B cell (primary cell): ENCODE measurements around the gene ELAVL3. TPM values are rescaled to one million over a fixed set of nuclear protein-coding genes. Genes with fewer than 3 reads are reported as not detected.

Source experiments
- ATAC-seq: fragments of 200-7000 bp; cut with Tn5 transposase; one replicate; pipeline ENCODE4 v1.10.0; 2021; ENCODE audit warnings: low read depth, mild to moderate bottlenecking, moderate number of reproducible peaks, moderate library complexity
- CTCF ChIA-PET: fragments of 350-600 bp; sonication (Branson Sonifier 250); formaldehyde crosslinking; loops from one replicate; lab custom pipeline; 2021; ENCODE audit warnings: antibody characterized with exemption, inconsistent platforms; lab: Charles Lee
- POLR2A ChIA-PET: fragments of 350-600 bp; sonication (Branson Sonifier 250); formaldehyde crosslinking; loops from one replicate; lab custom pipeline; 2021; ENCODE audit warnings: antibody characterized with exemption; lab: Charles Lee
- DNase-seq: peaks from one replicate; pipeline ENCODE4 v3.0.0; 2013
- H2AFZ ChIP-seq: 2 replicates; pipeline ENCODE4 v1.6.1; 2012; ENCODE audit warnings: mild to moderate bottlenecking, low read depth, low read length; ENCODE audit not compliant: insufficient read depth, poor library complexity, severe bottlenecking
- H3K27ac ChIP-seq, 2 donors: 1 replicate in 1 of 2; 2 replicates in 1 of 2; pipeline ENCODE4 v1.5.1; 2012 to 2013; ENCODE audit warnings: low read length in 2 of 2, mild to moderate bottlenecking in 2 of 2, moderate library complexity in 1 of 2
- H3K27me3 ChIP-seq, 4 experiments: fragments of 200-600 bp in 1 of 4; sonication (generic) in 1 of 4; replicated peaks in 1 of 4; 1 replicate in 2 of 4; 2 replicates in 2 of 4; pipeline versions ENCODE4 v1.6.1 to v1.7.0; 2013 to 2016; ENCODE audit warnings: low read length in 3 of 4, mild to moderate bottlenecking in 2 of 4, mixed read lengths in 1 of 4, moderate library complexity in 1 of 4; ENCODE audit not compliant: insufficient read depth in 4 of 4, control insufficient read depth in 3 of 4; ENCODE audit errors: control extremely low read depth in 1 of 4
- H3K36me3 ChIP-seq, 2 experiments: replicated peaks in 1 of 2; 1 replicate in 1 of 2; 2 replicates in 1 of 2; pipeline versions ENCODE4 v1.6.1 to v1.7.1; 2013; ENCODE audit warnings: low read length in 1 of 2; ENCODE audit not compliant: insufficient read depth in 2 of 2, control insufficient read depth in 1 of 2; ENCODE audit errors: control extremely low read depth in 1 of 2, extremely low read depth in 1 of 2
- H3K4me1 ChIP-seq, 2 donors: fragments of 200-600 bp in 1 of 2; sonication (generic) in 1 of 2; 1 replicate in 1 of 2; 2 replicates in 1 of 2; pipeline versions ENCODE4 v1.5.1 to v1.6.1; 2013 to 2017; ENCODE audit warnings: low read length in 2 of 2; ENCODE audit not compliant: control insufficient read depth in 2 of 2, insufficient read depth in 2 of 2
- H3K4me2 ChIP-seq: replicated peaks from 2 replicates; pipeline ENCODE3; 2012; ENCODE audit warnings: mild to moderate bottlenecking, low read depth, low read length; ENCODE audit not compliant: poor library complexity, severe bottlenecking
- H3K4me3 ChIP-seq, 5 experiments: fragments of 200-600 bp in 1 of 5; sonication (generic) in 1 of 5; 1 replicate in 3 of 5; 2 replicates in 2 of 5; pipeline versions ENCODE4 v1.5.1 to v1.7.0; 2011 to 2016; ENCODE audit warnings: low read length in 4 of 5, mild to moderate bottlenecking in 4 of 5, low read depth in 2 of 5, control low read depth in 1 of 5, moderate library complexity in 1 of 5; ENCODE audit not compliant: insufficient read depth in 1 of 5; ENCODE audit errors: control extremely low read depth in 1 of 5, extremely low read depth in 1 of 5
- H3K79me2 ChIP-seq: fragments of 200-600 bp; sonication (generic); one replicate; pipeline ENCODE4 v1.6.0; 2016; ENCODE audit warnings: low read length; ENCODE audit not compliant: control insufficient read depth, insufficient read depth
- H3K9ac ChIP-seq: fragments of 200-600 bp; sonication (generic); 2 replicates; pipeline ENCODE4 v1.6.1; 2017; ENCODE audit warnings: mild to moderate bottlenecking, low read length, moderate library complexity
- H3K9me3 ChIP-seq, 3 donors: one replicate each; pipeline versions ENCODE4 v1.6.1 to v1.7.1; 2013; ENCODE audit warnings: low read length in 2 of 3; ENCODE audit not compliant: control insufficient read depth in 2 of 3, insufficient read depth in 1 of 3; ENCODE audit errors: control extremely low read depth in 1 of 3
- H4K20me1 ChIP-seq: 2 replicates; pipeline ENCODE4 v1.6.0; 2012; ENCODE audit warnings: mild to moderate bottlenecking, low read length; ENCODE audit not compliant: insufficient read depth, control insufficient read depth, poor library complexity, severe bottlenecking
- H3K27ac Mint-ChIP-seq: one replicate; pipeline ENCODE4 v1.8.0; 2021; ENCODE audit warnings: mixed read lengths
- H3K27me3 Mint-ChIP-seq: one replicate; pipeline ENCODE4 v1.8.0; 2021; ENCODE audit warnings: mixed read lengths
- H3K4me1 Mint-ChIP-seq: one replicate; pipeline ENCODE4 v1.8.0; 2021; ENCODE audit warnings: mixed read lengths
- H3K4me3 Mint-ChIP-seq: one replicate; pipeline ENCODE4 v1.8.0; 2021; ENCODE audit warnings: mixed read lengths
- H3K9me3 Mint-ChIP-seq: one replicate; pipeline ENCODE4 v1.8.0; 2022; ENCODE audit warnings: mixed read lengths; ENCODE audit not compliant: insufficient read depth
- CTCF ChIP-seq: fragments of 200-600 bp; IDR thresholded peaks from one replicate; pipeline ENCODE4 v1.8.0; 2022; ENCODE audit warnings: antibody characterized with exemption, mild to moderate bottlenecking
- EZH2 ChIP-seq: IDR thresholded peaks from 2 replicates; pipeline ENCODE4 v1.6.1; 2012; ENCODE audit warnings: borderline replicate concordance, low read depth, mild to moderate bottlenecking, moderate library complexity, low read length; ENCODE audit not compliant: insufficient read depth, poor library complexity, severe bottlenecking
- WGBS: methylation state at CpG from one replicate; pipeline ENCODE4 v1.1.5; 2013; ENCODE audit warnings: missing lambda C conversion rate; ENCODE audit not compliant: insufficient coverage; 5-methylcytosine and 5-hydroxymethylcytosine counted together
- intact Hi-C: fragments of 100-400 bp; cut with micrococcal nuclease; formaldehyde crosslinking; loops from one replicate; pipeline ENCODE4 v1.10.0; 2022
- polyA plus RNA-seq: library from polyadenylated mRNA; depleted of rRNA; stranded (reverse); fragments of >200 nt; gene quantifications from 2 replicates; pipeline ENCODE4 v1.2.3, GENCODE V29; 2012
- total RNA-seq, 2 donors: library from RNA; stranded (reverse); fragments of 120-200 nt in 1 of 2; gene quantifications; 1 replicate in 1 of 2; 2 replicates in 1 of 2; pipeline versions ENCODE4 v1.2.3 to v1.2.4, GENCODE V29; 2013 to 2022

ELAVL3 gene
- total and polyA plus RNA-seq, 2 donors (not counting 1 experiment from before 2014, with no cell fraction given), result 0.01 TPM; not detected in 1

GRCh38 chr19:11450570-11451326 lies 30.1 kb downstream of the ELAVL3 start:
- no peak overlapping the region for H3K27ac Mint-ChIP-seq
- Histone ChIP-seq H3K9ac (no peak overlapping the region), H3K27ac (no peak overlapping the region), H3K4me3 (no peak overlapping the region), H3K4me2 (no peak overlapping the region), H3K4me1 (peaks cover 0 to 5% of the 10 kb centered on the region in 2 donors), H3K27me3 (no peaks in the 10 kb centered on the region), H3K79me2 (no peaks in the 10 kb centered on the region), H3K36me3 (peaks cover 0 to 41% of the 10 kb centered on the region in 2 experiments), H2AFZ (no peak overlapping the region), H4K20me1 (peaks cover 20% of the 10 kb centered on the region), H3K9me3 (no peaks in the 10 kb centered on the region)
- H3K9me3 Mint-ChIP-seq, result no peaks in the 10 kb centered on the region
- intact Hi-C loops, result no loop called here
- DNase-seq (no peak), ATAC-seq (no peak)
- TF ChIP-seq EZH2 (no peak), CTCF (no peak)
- H3K4me1 Mint-ChIP-seq, result peaks cover 8% of the 10 kb centered on the region
- ChIA-PET POLR2A (no interaction called here), CTCF (interaction anchor here (1.6 kb wide), 1 partner anchor 69 kb away, joined by 3 read pairs; no protein-coding TSS in a partner anchor)
- 94% methylated on average over 15 of the region's 21 CpGs for WGBS
- H3K4me3 Mint-ChIP-seq, result no peak overlapping the region
- no peaks in the 10 kb centered on the region for H3K27me3 Mint-ChIP-seq

GRCh38 chr19:11448923-11449554 lies 31.8 kb downstream of the ELAVL3 start:
- Histone ChIP-seq H4K20me1 (peaks cover 37% of the 10 kb centered on the region), H3K27me3 (no peaks in the 10 kb centered on the region), H3K9ac (no peak overlapping the region), H2AFZ (no peak overlapping the region), H3K4me1 (peaks cover 0 to 5% of the 10 kb centered on the region in 2 donors), H3K79me2 (peaks cover 5% of the 10 kb centered on the region), H3K27ac (no peak overlapping the region), H3K4me3 (no peak overlapping the region), H3K4me2 (no peak overlapping the region), H3K9me3 (no peaks in the 10 kb centered on the region), H3K36me3 (peaks cover 0 to 58% of the 10 kb centered on the region in 2 experiments)
- Mint-ChIP-seq H3K4me3 (no peak overlapping the region), H3K4me1 (peaks cover 8% of the 10 kb centered on the region), H3K9me3 (no peaks in the 10 kb centered on the region), H3K27me3 (no peaks in the 10 kb centered on the region), H3K27ac (no peak overlapping the region)
- intact Hi-C loops, result no loop called here
- DNase-seq (no peak), ATAC-seq (no peak)
- TF ChIP-seq CTCF (no peak), EZH2 (no peak)
- POLR2A ChIA-PET, result no interaction called here
- CTCF ChIA-PET, result interaction anchor here (1.2 to 4.2 kb wide), 5 partner anchors 68 to 155 kb away, joined by 3 to 27 read pairs (median 4); no protein-coding TSS in a partner anchor
- 97% methylated on average over 26 of the region's 31 CpGs for WGBS
